GM19455 (cell line): ENCODE measurements around the gene XIRP2.
A peak's percentile ranks its signal among the peaks of the same experiment; 100 is the strongest.

Experiments
- ATAC-seq: cut with Tn5 transposase; IDR thresholded peaks from one replicate; pipeline ENCODE4 v1.9.1; 2021; ENCODE audit not compliant: unreplicated experiment

XIRP2 gene

DNA sequence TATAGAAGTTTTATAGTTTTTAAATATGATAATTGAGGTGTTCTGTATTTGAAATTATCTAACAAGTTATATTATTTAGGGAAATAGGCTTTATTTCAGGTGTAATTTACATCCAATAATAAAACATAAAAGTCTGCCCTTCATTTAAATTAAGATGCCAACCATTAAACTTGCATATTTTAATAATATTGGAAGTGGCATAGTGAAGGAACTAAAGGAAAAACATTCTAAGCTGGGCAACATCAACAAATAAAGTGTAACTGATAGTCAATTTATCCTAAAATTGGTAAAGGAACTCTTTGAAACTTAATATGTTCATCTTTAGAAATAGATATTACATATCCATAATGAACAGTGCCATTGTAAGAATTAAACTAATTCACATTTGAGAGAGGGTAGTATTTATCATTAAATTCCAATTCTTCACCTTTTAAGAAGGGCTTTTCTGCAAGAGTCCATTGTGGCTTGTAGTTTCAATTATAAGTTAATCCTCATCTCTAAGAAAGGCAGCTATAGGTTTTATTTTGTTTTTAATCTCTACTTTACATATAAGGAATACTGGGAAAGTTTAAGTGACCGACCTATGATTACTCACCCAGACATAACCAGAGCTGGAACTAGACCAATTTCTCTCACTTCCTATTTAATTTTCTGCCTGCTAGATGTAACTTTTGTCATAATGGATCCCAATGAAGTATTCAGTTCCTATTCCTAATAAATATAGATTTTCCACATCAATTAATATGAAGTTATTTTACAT is 401.6 kb downstream of the XIRP2 start:
- no peak for ATAC-seq

GRCh38 chr2:167292430-167293171 is 404.3 kb downstream of the XIRP2 start, which contains the start of gene B3GALT1:
Gene B3GALT1, plus strand, starts transcription at chr2:167293001.
- ATAC-seq, result peak; percentile 99

GRCh38 chr2:167293172-167293781 is 405.0 kb downstream of the XIRP2 start:
- ATAC-seq, result peak; percentile 15

DNA sequence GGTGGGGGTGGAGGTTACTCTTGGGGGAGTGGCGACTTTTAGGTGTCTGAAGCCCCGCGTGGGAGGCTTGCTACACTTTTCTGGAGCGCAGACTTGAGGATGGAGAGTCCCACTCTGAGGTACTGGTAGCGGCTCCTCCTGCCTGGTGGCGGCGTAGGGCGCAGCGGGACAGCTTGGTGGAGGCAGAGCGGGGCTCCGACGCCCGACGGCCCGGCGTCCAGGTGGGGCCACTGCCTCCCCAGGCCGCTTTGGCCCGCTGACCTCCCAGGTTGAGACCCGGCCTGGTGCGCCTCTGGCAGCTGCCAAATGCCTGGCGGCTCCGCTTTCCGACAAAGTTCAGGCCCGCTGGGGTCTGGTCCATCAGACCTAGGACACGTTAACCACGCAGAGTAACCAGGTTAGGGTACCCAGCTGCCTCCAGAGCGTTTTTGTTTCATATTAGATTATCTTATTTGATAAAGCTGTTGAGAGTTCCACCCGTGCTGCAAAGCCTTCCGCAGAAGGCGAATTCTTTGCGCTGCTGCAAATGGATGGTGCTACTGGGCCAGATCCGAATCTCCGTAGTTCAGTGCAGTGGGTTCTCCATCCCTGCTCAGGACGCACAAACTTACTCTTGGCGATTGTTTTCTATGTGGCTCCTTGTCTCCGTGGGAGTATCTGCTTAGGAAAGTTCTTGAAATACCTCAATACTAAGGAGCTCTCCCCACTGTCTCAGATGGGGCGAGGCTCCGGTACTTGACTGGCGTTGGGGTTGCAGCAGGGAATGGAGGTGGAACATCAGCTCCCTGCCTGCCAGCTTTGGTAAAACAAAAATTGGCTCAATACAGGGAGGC is 405.9 kb downstream of the XIRP2 start:
- ATAC-seq, result no peak

- no peak for ATAC-seq
Observed at GRCh38 chr2:167294776-167295140, 406.5 kb downstream of the XIRP2 start.

DNA sequence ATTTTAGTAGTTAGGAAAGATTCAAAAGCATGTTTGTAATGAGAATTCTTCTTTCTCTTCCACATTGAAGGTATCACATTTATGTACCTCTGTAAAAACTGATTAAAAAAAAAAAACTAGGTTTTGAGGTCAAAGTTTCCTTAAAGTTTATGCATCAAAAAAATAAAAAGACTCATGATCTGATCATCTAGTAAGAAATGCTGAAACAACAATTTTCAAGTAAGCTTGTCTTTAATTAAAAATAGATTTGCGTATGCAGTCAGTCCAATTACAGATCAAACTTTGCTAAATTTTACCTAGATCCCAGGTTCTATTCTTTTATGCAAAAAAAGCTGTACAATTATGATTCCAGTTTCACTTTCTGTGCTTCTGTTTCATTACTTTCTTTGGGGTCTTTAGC is 409.0 kb downstream of the XIRP2 start:
- no peak for ATAC-seq

DNA sequence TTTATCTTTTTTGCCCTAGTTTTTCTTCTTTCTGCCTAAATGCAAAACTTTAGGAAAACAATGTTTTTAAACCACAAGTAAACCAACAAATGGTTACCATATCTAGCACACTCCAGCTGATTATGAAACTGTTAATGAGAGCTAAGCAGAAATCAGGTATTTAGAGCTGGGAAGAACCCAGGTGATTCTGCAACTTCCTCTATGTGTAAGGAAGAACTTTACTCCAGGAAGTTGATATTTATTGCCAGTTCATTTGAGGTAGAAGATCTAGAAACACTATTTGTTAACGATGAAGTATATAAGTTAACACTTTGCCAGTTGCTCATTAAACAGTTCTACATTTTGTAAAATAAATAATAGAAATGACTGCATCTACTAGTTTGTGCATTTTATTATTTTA is 409.7 kb downstream of the XIRP2 start:
- no peak for ATAC-seq
